Effector memory CD8-positive, alpha-beta T cell (primary cell): ENCODE results near the gene NFYC.
"Not testable (repeated sequence)": the region's sequence is repeated elsewhere in the genome, so short reads cannot be mapped to it uniquely, and the experiment has no call there.

ENCODE experiments used
- ATAC-seq: fragments of 150-1000 bp; cut with Tn5 transposase; replicated peaks from 2 replicates; pipeline ENCODE4 v1.10.0; 2021; ENCODE audit warnings: mild to moderate bottlenecking, moderate library complexity
- DNase-seq, 3 experiments: peaks; one replicate each; pipeline ENCODE4 v3.0.0; 2021
- H3K27ac Mint-ChIP-seq, 2 donors: one replicate each; pipeline ENCODE4 v1.8.0; 2022; ENCODE audit warnings: mild to moderate bottlenecking in 2 of 2, mixed read lengths in 2 of 2, moderate library complexity in 2 of 2
- H3K27me3 Mint-ChIP-seq, 2 donors: one replicate each; pipeline ENCODE4 v1.8.0; 2022; ENCODE audit warnings: mixed read lengths in 2 of 2
- H3K36me3 Mint-ChIP-seq: one replicate; pipeline ENCODE4 v1.8.0; 2022; ENCODE audit warnings: mild to moderate bottlenecking, moderate library complexity, mixed read lengths; ENCODE audit not compliant: insufficient read depth
- H3K4me1 Mint-ChIP-seq, 2 donors: one replicate each; pipeline ENCODE4 v1.8.0; 2022; ENCODE audit warnings: low read depth in 2 of 2, mixed read lengths in 2 of 2
- H3K4me3 Mint-ChIP-seq, 2 donors: one replicate each; pipeline ENCODE4 v1.8.0; 2022; ENCODE audit warnings: mild to moderate bottlenecking in 2 of 2, mixed read lengths in 2 of 2, moderate library complexity in 2 of 2
- H3K9me3 Mint-ChIP-seq, 2 donors: one replicate each; pipeline ENCODE4 v1.8.0; 2022; ENCODE audit warnings: mixed read lengths in 2 of 2

The NFYC gene

DNA sequence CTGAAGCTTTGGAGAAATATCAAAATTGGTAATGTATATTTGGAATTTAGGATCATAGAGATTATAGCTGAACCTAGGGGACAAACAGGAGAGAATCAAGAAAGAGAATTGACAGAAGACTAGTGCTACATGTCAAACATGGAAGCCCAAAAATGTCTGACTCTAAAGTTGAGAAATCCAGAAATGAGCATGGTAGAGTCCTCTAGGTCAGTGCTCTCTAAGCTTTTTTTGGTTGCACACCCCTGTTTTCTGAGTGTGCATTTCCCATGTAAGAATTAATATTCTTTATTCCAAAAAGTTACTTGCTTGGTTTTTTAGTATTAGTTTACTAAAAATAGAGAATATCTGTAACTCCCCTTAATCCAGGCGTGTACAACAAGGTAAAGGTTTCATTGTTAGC, 25.6 kb downstream of the NFYC start:
- Mint-ChIP-seq H3K9me3 (no peaks in the 10 kb centered on the region), H3K27me3 (no peaks in the 10 kb centered on the region), H3K36me3 (no peaks in the 10 kb centered on the region), H3K4me1 (peaks cover 12 to 41% of the 10 kb centered on the region in 2 donors), H3K27ac (peak overlapping the region in 1 of 2 donors; percentile 22), H3K4me3 (no peak overlapping the region)
- ATAC-seq (no peak), DNase-seq (no peak)

GRCh38 chr1:40717955-40718354, 26.5 kb downstream of the NFYC start:
- no peaks in the 10 kb centered on the region for H3K9me3 Mint-ChIP-seq
- no peak overlapping the region for H3K27ac Mint-ChIP-seq
- no peak for DNase-seq
- peaks cover 14 to 42% of the 10 kb centered on the region in 2 donors for H3K4me1 Mint-ChIP-seq
- no peak overlapping the region for H3K4me3 Mint-ChIP-seq
- no peaks in the 10 kb centered on the region for H3K27me3 Mint-ChIP-seq
- no peak for ATAC-seq
- no peaks in the 10 kb centered on the region for H3K36me3 Mint-ChIP-seq

DNA sequence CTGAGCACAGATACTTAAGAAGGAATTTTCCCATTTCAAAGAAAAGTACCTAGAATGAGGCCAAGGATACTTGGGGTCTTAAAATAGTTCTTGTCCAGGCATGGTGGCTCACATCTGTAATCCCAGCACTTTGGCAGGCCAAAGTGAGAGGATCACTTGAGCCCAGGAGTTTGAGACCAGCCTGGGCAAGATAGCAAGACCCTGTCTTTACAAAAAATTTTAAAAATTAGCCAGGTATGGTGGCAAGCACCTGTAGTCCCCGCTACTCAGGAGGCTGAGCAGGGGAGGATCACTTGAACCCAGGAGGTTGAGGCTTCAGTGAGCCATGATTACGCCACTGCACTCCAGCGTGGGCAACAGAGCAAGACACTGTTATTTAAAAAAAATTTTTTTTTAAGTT, 29.0 kb downstream of the NFYC start:
- H3K4me3 Mint-ChIP-seq, result no peak overlapping the region
- H3K27ac Mint-ChIP-seq, result no peak overlapping the region
- no peaks in the 10 kb centered on the region for H3K27me3 Mint-ChIP-seq

DNA sequence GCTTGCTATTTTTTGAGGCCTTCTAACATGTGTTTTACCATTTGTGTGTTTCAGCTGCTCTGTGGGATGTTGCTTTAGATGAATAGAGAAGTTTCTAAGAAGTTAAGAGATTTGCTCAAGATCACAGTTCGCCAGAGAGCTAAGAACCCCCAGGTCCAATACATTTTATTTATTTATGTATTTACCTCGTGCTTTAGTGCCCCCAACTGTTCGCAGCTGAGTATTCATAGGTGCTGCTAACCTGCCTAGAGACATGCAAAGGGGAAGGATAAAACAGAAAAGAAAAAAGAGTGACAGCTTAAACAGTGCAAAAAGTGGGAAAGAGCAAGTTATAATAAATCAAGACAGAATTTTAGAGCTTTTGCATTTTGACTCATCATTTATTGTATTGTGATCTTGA, 31.1 kb downstream of the NFYC start:
- H3K27me3 Mint-ChIP-seq, result no peaks in the 10 kb centered on the region
- DNase-seq, result no peak
- H3K4me1 Mint-ChIP-seq, result peaks cover 15 to 47% of the 10 kb centered on the region in 2 donors
- H3K27ac Mint-ChIP-seq, result peak overlapping the region; percentile 44 to 74
- H3K9me3 Mint-ChIP-seq, result no peaks in the 10 kb centered on the region
- H3K36me3 Mint-ChIP-seq, result no peaks in the 10 kb centered on the region
- no peak overlapping the region for H3K4me3 Mint-ChIP-seq
- no peak for ATAC-seq

More for the DNA sequence above, 29.0 kb downstream of the NFYC start:
- no peak for ATAC-seq
- DNase-seq, result no peak
- Mint-ChIP-seq H3K36me3 (no peaks in the 10 kb centered on the region), H3K4me1 (peaks cover 12 to 48% of the 10 kb centered on the region in 2 donors), H3K9me3 (no peaks in the 10 kb centered on the region)

DNA sequence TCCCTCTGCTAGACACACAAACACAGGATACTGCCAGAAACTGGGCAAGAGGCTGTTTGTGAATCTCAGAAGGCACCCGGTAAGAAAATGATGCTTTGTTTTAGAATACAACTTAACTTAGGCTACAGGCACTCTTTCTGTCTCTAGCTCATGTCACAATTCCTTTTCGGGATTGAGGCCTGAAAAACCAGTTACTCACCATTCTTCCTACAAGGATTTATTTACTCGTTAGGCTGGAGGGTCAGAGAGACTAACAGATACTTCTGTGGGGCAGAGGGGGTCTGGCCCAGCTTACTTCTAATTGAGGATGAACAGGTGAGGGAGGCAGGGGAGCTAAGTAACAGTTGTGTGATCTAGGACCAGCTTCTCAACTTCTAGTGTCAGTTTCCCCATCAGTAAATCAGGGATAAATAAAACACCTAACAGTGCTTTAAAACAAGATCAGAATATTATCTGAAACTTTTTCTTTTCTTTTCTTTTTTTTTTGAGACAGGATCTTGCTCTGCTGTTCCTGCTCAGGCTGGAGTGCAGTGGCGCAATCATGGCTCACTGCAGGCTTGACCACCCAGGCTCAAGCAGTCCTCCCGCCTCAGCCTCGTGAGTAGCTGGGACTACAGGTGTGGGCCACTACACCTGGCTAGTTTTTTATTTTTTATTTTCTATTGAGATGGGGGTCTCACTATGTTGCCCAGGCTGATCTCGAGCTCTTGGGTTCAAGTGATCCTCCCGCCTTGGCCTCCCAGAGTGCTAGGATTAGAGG, 31.9 kb downstream of the NFYC start:
- no peaks in the 10 kb centered on the region for H3K27me3 Mint-ChIP-seq
- no peaks in the 10 kb centered on the region for H3K9me3 Mint-ChIP-seq
- no peaks in the 10 kb centered on the region for H3K36me3 Mint-ChIP-seq
- H3K4me1 Mint-ChIP-seq, result peaks cover 15 to 43% of the 10 kb centered on the region in 2 donors
- H3K4me3 Mint-ChIP-seq, result no peak overlapping the region
- no peak for DNase-seq
- peak overlapping the region; percentile 44 to 74 for H3K27ac Mint-ChIP-seq
- no peak for ATAC-seq

GRCh38 chr1:40727662-40728061, 36.2 kb downstream of the NFYC start:
- Mint-ChIP-seq H3K27ac (peak overlapping the region in 1 of 2 donors; percentile 32), H3K4me1 (peaks cover 36 to 59% of the 10 kb centered on the region in 2 donors)
- not testable (repeated sequence) for H3K9me3 Mint-ChIP-seq, H3K4me3 Mint-ChIP-seq, ATAC-seq, H3K27me3 Mint-ChIP-seq, DNase-seq, H3K36me3 Mint-ChIP-seq

DNA sequence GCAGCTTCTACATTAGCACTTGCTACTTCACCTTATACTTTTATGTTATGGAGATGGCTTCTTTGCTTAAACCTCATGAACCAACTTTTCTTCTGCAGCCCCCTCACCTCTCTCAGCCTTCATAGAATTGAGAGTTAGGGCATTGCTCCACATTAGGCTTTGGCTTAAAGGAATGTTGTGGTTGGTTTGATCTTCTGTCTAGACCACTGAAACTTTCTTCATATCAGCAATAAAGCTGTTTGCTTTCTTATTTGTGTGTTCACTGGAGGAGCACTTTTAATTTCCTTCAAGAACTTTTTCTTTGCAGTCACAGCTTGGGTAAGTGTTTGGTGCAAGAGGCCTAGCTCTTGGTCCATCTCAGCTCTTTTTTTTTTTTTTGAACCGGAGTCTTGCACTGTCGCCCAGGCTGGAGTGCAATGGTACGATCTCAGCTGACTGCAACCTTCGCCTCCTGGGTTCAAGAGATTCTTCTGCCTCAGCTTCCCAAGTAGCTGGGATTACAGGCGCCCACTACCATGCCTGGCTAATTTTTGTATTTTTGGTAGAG, 37.9 kb downstream of the NFYC start:
- H3K9me3 Mint-ChIP-seq, DNase-seq, H3K27me3 Mint-ChIP-seq, ATAC-seq, H3K36me3 Mint-ChIP-seq, H3K4me3 Mint-ChIP-seq: not testable (repeated sequence)
- H3K27ac Mint-ChIP-seq, result peak overlapping the region; percentile 60 to 81
- peaks cover 36 to 59% of the 10 kb centered on the region in 2 donors for H3K4me1 Mint-ChIP-seq

DNA sequence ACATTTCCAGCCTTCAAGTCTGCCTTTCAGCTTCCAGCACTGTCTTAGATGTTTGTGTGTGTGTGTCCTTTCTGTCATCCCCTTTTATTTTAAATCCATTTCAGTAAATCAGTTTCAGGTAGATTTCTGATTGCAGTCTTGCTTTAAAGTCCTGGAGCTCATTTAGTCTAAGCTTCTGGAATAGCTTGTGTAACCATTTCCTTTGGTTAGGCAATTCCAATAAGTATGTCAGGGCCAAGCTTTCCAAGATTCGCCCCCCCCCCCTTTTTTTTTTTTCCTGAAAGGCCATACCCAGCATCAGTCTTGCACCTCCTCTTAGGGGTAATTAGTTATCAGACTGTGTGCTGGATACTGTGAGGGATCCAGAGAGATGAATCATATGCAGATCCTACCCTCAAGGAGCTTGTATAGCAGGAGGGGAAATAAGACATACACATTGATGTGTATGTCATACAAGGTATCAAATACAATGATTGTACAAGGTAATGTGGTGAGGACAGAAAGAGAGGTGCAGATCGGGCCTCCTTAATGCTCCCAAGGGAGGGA, 41.3 kb downstream of the NFYC start:
- DNase-seq, result no peak
- Mint-ChIP-seq H3K4me3 (no peak overlapping the region), H3K9me3 (no peaks in the 10 kb centered on the region), H3K4me1 (peaks cover 24 to 45% of the 10 kb centered on the region in 2 donors), H3K27ac (peak overlapping the region; percentile 47 to 69), H3K36me3 (peaks cover 4% of the 10 kb centered on the region), H3K27me3 (no peaks in the 10 kb centered on the region)
- ATAC-seq, result no peak

- ATAC-seq (no peak), DNase-seq (no peak)
- Mint-ChIP-seq H3K36me3 (peaks cover 16% of the 10 kb centered on the region), H3K4me1 (peaks cover 17 to 44% of the 10 kb centered on the region in 2 donors), H3K27me3 (no peaks in the 10 kb centered on the region), H3K4me3 (no peak overlapping the region), H3K9me3 (no peaks in the 10 kb centered on the region), H3K27ac (peak overlapping the region in 1 of 2 donors; percentile 74)
These were observed 43.6 kb downstream of the NFYC start for GRCh38 chr1:40734882-40735628.

DNA sequence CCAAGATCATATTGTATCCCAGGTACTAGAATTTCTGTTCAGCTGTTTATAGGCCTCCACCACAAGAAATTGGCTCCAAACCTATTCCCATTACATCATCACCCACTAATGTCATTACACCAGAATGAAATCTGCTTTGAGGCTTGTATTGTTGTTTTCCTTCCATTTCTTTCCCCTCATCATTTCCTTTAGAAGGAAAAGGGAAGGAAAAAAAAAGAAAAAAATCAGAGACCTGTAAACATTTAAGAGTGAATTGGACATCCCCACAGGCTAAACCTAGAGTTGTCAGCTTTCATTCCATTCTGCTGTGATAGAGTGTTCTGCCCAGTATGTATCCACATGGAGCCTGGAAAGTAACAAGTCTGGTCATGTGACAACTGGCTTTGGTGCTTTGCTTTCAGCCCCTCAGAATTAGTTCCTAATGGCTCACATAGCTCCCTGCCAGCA, 44.6 kb downstream of the NFYC start:
- Mint-ChIP-seq H3K36me3 (peaks cover 19% of the 10 kb centered on the region), H3K27me3 (no peaks in the 10 kb centered on the region), H3K4me1 (peaks cover 12 to 38% of the 10 kb centered on the region in 2 donors), H3K4me3 (no peak overlapping the region), H3K27ac (peak overlapping the region in 1 of 2 donors; percentile 35), H3K9me3 (no peaks in the 10 kb centered on the region)
- no peak for ATAC-seq
- DNase-seq, result no peak

GRCh38 chr1:40738831-40739230, 47.3 kb downstream of the NFYC start:
- Mint-ChIP-seq H3K36me3 (peaks cover 40% of the 10 kb centered on the region), H3K9me3 (no peaks in the 10 kb centered on the region), H3K27me3 (no peaks in the 10 kb centered on the region), H3K4me1 (peaks cover 7 to 32% of the 10 kb centered on the region in 2 donors), H3K27ac (peak overlapping the region in 1 of 2 donors; percentile 39), H3K4me3 (no peak overlapping the region)
- ATAC-seq, result no peak
- no peak for DNase-seq

DNA sequence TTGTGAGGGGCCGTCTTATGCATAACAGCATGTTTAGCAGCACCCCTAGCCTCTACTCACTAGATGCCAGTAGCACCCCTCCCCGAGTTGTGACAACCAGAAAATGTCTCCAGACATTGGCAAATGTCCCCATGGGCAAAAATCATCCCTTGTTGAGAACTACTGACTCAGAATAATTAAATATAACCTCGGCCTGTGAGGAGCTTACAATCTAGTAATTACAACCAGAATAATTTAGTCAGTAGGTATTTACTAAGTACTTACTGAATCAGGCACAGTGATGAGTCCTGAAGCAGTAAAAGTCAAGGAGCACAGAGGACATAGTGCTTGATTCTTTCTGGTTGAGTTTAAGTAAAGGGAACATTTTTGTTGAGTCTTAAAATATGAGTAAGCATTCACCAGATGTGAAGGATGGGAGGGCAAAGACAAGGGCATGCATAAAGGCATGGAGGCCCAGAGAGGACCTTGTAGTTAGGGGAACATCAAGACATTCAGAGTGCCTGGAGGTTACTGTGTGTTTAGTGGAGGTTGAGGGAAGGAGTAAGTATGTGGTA, 48.0 kb downstream of the NFYC start:
- Mint-ChIP-seq H3K27ac (peak overlapping the region in 1 of 2 donors; percentile 39), H3K4me1 (peaks cover 7 to 36% of the 10 kb centered on the region in 2 donors), H3K4me3 (no peak overlapping the region), H3K36me3 (peaks cover 44% of the 10 kb centered on the region), H3K9me3 (no peaks in the 10 kb centered on the region), H3K27me3 (no peaks in the 10 kb centered on the region)
- DNase-seq (no peak), ATAC-seq (no peak)
